Measurements from ENCODE around the gene NUDT8.

Gene NUDT8

GRCh38 chr11:67577951-67578350 is 51.8 kb downstream of the NUDT8 start (continued):
- no peak for TF ChIP-seq OSR1 (CRISPR knock-in tag; IDR thresholded peaks at IDR 0.05)
- TF ChIP-seq RARB (CRISPR knock-in tag; IDR thresholded peaks at IDR 0.05), result no peak
- TF ChIP-seq ZNF8 (CRISPR knock-in tag; IDR thresholded peaks at IDR 0.05), result no peak
- no peak for TF ChIP-seq ZFP30 (CRISPR knock-in tag; IDR thresholded peaks at IDR 0.05)

Data from SK-N-SH treated with all-trans-retinoic acid at 6 μM for 48 hours (cell line).